Measurements from ENCODE around the gene C6orf120.
A peak's percentile ranks its signal among the peaks of the same experiment; 100 is the strongest.

Gene C6orf120

DNA sequence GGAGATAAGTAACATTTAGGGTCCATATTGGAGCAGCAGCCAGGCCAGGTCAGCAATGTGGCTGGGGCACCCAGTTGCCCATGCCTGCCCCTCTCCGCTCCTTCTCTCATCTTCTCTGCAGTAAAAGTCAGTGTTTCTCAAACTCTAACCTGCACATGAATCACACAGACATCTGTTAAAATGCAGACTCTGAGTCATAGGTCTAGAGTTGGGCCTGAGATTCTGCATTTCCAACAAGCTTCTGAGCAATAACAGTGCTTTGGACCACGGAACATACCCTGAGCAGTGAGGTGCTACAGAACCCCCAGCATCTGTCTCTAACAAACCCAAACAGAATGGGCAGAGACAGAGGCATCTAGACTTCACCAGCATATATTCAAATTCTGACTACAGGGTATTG is 12.3 kb downstream of the C6orf120 start:
- no peak for TF ChIP-seq CTCF (IDR thresholded peaks at IDR 0.05; ENCODE audit: borderline replicate concordance, insufficient read depth, low read depth, low read length)
- H3K4me3 ChIP-seq (ENCODE audit: low read depth, low read length): no peak overlapping the region

GRCh38 chr6:169714595-169714994 is 12.7 kb downstream of the C6orf120 start:
- H3K4me3 ChIP-seq (ENCODE audit: low read depth, low read length): no peak overlapping the region
- TF ChIP-seq CTCF (IDR thresholded peaks at IDR 0.05; ENCODE audit: borderline replicate concordance, insufficient read depth, low read depth, low read length): no peak

- H3K4me3 ChIP-seq (ENCODE audit: low read depth, low read length): no peak overlapping the region
- no peak for TF ChIP-seq CTCF (IDR thresholded peaks at IDR 0.05; ENCODE audit: borderline replicate concordance, insufficient read depth, low read depth, low read length)
These were observed 17.2 kb downstream of the C6orf120 start for GRCh38 chr6:169719117-169719516.

- H3K4me3 ChIP-seq (ENCODE audit: low read depth, low read length): no peak overlapping the region
- TF ChIP-seq CTCF (IDR thresholded peaks at IDR 0.05; ENCODE audit: borderline replicate concordance, insufficient read depth, low read depth, low read length): 0 out of 2 replicates have a peak, but pooled peaks have one; percentile 8
These were observed 18.4 kb downstream of the C6orf120 start for GRCh38 chr6:169720207-169720855.

DNA sequence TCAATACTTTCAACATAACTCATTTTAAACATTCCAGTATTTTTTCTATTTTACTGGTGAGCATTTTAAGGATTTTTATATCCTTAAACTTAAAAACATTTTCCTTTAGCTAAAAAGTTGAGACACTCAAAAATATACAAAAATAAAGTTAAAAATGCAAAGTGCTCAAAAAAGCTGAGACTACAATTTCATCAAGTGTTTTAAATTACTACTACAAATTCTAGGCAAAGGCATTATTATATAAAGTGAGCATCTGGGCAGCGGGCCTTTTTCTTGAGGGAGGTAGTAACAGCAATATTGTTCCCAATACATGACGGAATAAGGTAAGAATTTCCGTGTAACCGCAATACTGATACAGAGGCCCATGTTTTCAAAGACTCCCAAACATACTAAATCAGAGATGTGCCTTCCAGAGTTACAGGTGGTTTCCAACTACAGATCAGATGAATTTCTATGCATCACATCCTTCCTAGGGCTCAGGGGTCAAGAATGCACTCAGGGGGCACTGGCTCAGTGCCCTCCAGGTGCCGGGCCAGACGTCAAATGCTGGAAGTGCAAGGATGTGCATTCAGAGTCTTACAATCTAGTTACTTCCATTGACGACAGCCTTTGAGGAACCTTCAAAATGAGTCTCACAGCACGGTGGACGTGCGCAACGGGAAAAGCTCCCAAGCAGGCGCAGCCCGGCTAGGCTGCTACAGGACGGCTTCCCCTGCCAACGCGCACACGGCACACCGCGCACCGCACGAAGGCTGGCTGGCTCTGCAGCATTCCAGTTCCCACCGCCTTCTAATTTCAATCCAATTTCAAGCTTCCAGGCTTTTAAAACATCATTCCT is 20.7 kb downstream of the C6orf120 start:
- no peak for TF ChIP-seq CTCF (IDR thresholded peaks at IDR 0.05; ENCODE audit: borderline replicate concordance, insufficient read depth, low read depth, low read length)
- H3K4me3 ChIP-seq (ENCODE audit: low read depth, low read length): peak overlapping the region; percentile 40

DNA sequence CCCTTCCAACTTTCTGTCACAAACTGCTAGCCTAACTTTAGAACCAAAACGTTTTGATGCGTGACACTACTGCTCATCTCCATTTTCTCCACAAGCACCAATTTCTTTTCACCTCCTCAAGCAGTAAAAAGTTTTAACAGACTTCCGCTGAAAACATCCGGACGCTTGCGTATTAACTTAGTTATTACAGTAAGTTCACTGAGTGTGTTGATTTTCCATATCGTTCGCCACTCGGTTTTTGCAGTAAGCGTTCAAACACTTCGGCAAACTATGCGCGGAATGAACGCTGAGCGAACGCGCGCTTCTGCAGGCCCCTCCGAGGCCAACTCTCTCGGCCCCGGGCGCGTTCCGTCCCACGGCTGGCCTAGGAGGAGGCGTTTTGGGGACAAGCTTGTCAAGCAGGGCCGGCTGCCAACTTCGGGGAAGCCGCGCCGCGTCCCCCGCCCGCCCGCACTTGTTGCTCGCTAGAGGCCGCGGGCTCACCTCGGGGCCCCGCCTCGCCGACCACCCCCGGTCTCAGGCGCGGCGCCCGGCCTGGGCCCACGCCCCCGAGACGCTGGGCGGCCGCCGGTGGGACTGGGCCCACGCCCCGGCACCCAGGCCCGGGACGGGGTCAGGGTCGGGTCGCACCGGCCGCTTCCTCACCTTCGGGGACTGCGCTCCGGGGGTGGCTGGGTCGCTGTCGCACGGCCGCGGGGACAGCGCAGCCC is 21.4 kb downstream of the C6orf120 start:
- H3K4me3 ChIP-seq (ENCODE audit: low read depth, low read length): peak overlapping the region; percentile 40
- TF ChIP-seq CTCF (IDR thresholded peaks at IDR 0.05; ENCODE audit: borderline replicate concordance, insufficient read depth, low read depth, low read length): no peak

All from GM12875 (cell line).